ENCODE results near the gene MEGF8.
A peak's percentile ranks its signal among the peaks of the same experiment; 100 is the strongest.

Gene MEGF8

GRCh38 chr19:42420055-42420544 lies 94.7 kb downstream of the MEGF8 start:
- Histone ChIP-seq H3K36me3 (ENCODE audit: insufficient read depth, low read depth, low read length) (no peaks in the 10 kb centered on the region), H3K9ac (ENCODE audit: low read depth, low read length) (no peak overlapping the region), H3K9me3 (ENCODE audit: insufficient read depth, low read depth, low read length) (no peaks in the 10 kb centered on the region), H3K4me1 (ENCODE audit: insufficient read depth, low read length) (no peaks in the 10 kb centered on the region), H3K4me3 (ENCODE audit: low read length) (no peak overlapping the region), H3K27me3 (ENCODE audit: insufficient read depth, low read length) (peaks cover 69% of the 10 kb centered on the region), H3K27ac (ENCODE audit: low read length) (no peak overlapping the region)

GRCh38 chr19:42421101-42421500 lies 95.7 kb downstream of the MEGF8 start:
- no peak overlapping the region for H3K4me3 ChIP-seq (ENCODE audit: low read length)
- no peak overlapping the region for H3K9ac ChIP-seq (ENCODE audit: low read depth, low read length)

GRCh38 chr19:42421591-42422031 lies 96.2 kb downstream of the MEGF8 start:
- H3K4me3 ChIP-seq (ENCODE audit: low read length) = no peak overlapping the region
- no peaks in the 10 kb centered on the region for H3K4me1 ChIP-seq (ENCODE audit: insufficient read depth, low read length)
- H3K9ac ChIP-seq (ENCODE audit: low read depth, low read length) = no peak overlapping the region

More at GRCh38 chr19:42421101-42421500, 95.7 kb downstream of the MEGF8 start:
- Histone ChIP-seq H3K4me1 (ENCODE audit: insufficient read depth, low read length) (no peaks in the 10 kb centered on the region), H3K27ac (ENCODE audit: low read length) (no peak overlapping the region), H3K36me3 (ENCODE audit: insufficient read depth, low read depth, low read length) (no peaks in the 10 kb centered on the region), H3K27me3 (ENCODE audit: insufficient read depth, low read length) (peaks cover 70% of the 10 kb centered on the region), H3K9me3 (ENCODE audit: insufficient read depth, low read depth, low read length) (no peaks in the 10 kb centered on the region)

GRCh38 chr19:42422092-42422900 lies 96.9 kb downstream of the MEGF8 start:
- H3K4me1 ChIP-seq (ENCODE audit: insufficient read depth, low read length) = no peaks in the 10 kb centered on the region
- H3K9ac ChIP-seq (ENCODE audit: low read depth, low read length) = peak overlapping the region; percentile 66; the same call in 1 of the 2 replicates
- peaks cover 77% of the 10 kb centered on the region for H3K27me3 ChIP-seq (ENCODE audit: insufficient read depth, low read length)
- no peaks in the 10 kb centered on the region for H3K36me3 ChIP-seq (ENCODE audit: insufficient read depth, low read depth, low read length)
- no peaks in the 10 kb centered on the region for H3K9me3 ChIP-seq (ENCODE audit: insufficient read depth, low read depth, low read length)
- H3K4me3 ChIP-seq (ENCODE audit: low read length) = peak overlapping the region; percentile 79
- no peak overlapping the region for H3K27ac ChIP-seq (ENCODE audit: low read length)

More at GRCh38 chr19:42421591-42422031, 96.2 kb downstream of the MEGF8 start:
- Histone ChIP-seq H3K9me3 (ENCODE audit: insufficient read depth, low read depth, low read length) (no peaks in the 10 kb centered on the region), H3K27ac (ENCODE audit: low read length) (no peak overlapping the region), H3K27me3 (ENCODE audit: insufficient read depth, low read length) (peaks cover 70% of the 10 kb centered on the region), H3K36me3 (ENCODE audit: insufficient read depth, low read depth, low read length) (no peaks in the 10 kb centered on the region)

GRCh38 chr19:42422901-42423461 lies 97.5 kb downstream of the MEGF8 start:
- Histone ChIP-seq H3K9ac (ENCODE audit: low read depth, low read length) (peak overlapping the region; percentile 66; the same call in 1 of the 2 replicates), H3K36me3 (ENCODE audit: insufficient read depth, low read depth, low read length) (no peaks in the 10 kb centered on the region), H3K4me3 (ENCODE audit: low read length) (peak overlapping the region; percentile 79), H3K27me3 (ENCODE audit: insufficient read depth, low read length) (peaks cover 81% of the 10 kb centered on the region), H3K4me1 (ENCODE audit: insufficient read depth, low read length) (no peaks in the 10 kb centered on the region), H3K9me3 (ENCODE audit: insufficient read depth, low read depth, low read length) (no peaks in the 10 kb centered on the region), H3K27ac (ENCODE audit: low read length) (no peak overlapping the region)

- Histone ChIP-seq H3K4me3 (ENCODE audit: low read length) (peak overlapping the region; percentile 79), H3K9me3 (ENCODE audit: insufficient read depth, low read depth, low read length) (no peaks in the 10 kb centered on the region), H3K27ac (ENCODE audit: low read length) (no peak overlapping the region), H3K27me3 (ENCODE audit: insufficient read depth, low read length) (peaks cover 83% of the 10 kb centered on the region), H3K9ac (ENCODE audit: low read depth, low read length) (peak overlapping the region; percentile 66; the same call in 1 of the 2 replicates), H3K36me3 (ENCODE audit: insufficient read depth, low read depth, low read length) (no peaks in the 10 kb centered on the region), H3K4me1 (ENCODE audit: insufficient read depth, low read length) (no peaks in the 10 kb centered on the region)
Observed at GRCh38 chr19:42423462-42424344, 98.3 kb downstream of the MEGF8 start.

- Histone ChIP-seq H3K9ac (ENCODE audit: low read depth, low read length) (no peak overlapping the region), H3K9me3 (ENCODE audit: insufficient read depth, low read depth, low read length) (no peaks in the 10 kb centered on the region), H3K4me1 (ENCODE audit: insufficient read depth, low read length) (no peaks in the 10 kb centered on the region), H3K27ac (ENCODE audit: low read length) (no peak overlapping the region), H3K27me3 (ENCODE audit: insufficient read depth, low read length) (peaks cover 83% of the 10 kb centered on the region), H3K4me3 (ENCODE audit: low read length) (peak overlapping the region; percentile 79; the same call in 1 of the 2 replicates), H3K36me3 (ENCODE audit: insufficient read depth, low read depth, low read length) (no peaks in the 10 kb centered on the region)
Observed at GRCh38 chr19:42424345-42424707, 98.9 kb downstream of the MEGF8 start.

- Histone ChIP-seq H3K4me3 (ENCODE audit: low read length) (no peak overlapping the region), H3K4me1 (ENCODE audit: insufficient read depth, low read length) (no peaks in the 10 kb centered on the region), H3K9me3 (ENCODE audit: insufficient read depth, low read depth, low read length) (no peaks in the 10 kb centered on the region), H3K27ac (ENCODE audit: low read length) (no peak overlapping the region), H3K36me3 (ENCODE audit: insufficient read depth, low read depth, low read length) (no peaks in the 10 kb centered on the region), H3K9ac (ENCODE audit: low read depth, low read length) (no peak overlapping the region), H3K27me3 (ENCODE audit: insufficient read depth, low read length) (peaks cover 83% of the 10 kb centered on the region)
Observed at GRCh38 chr19:42424712-42425131, 99.3 kb downstream of the MEGF8 start.

- no peak overlapping the region for H3K9ac ChIP-seq (ENCODE audit: low read depth, low read length)
- H3K9me3 ChIP-seq (ENCODE audit: insufficient read depth, low read depth, low read length) = no peaks in the 10 kb centered on the region
- no peaks in the 10 kb centered on the region for H3K36me3 ChIP-seq (ENCODE audit: insufficient read depth, low read depth, low read length)
- no peak overlapping the region for H3K27ac ChIP-seq (ENCODE audit: low read length)
- H3K27me3 ChIP-seq (ENCODE audit: insufficient read depth, low read length) = peaks cover 67% of the 10 kb centered on the region
- no peaks in the 10 kb centered on the region for H3K4me1 ChIP-seq (ENCODE audit: insufficient read depth, low read length)
- H3K4me3 ChIP-seq (ENCODE audit: low read length) = no peak overlapping the region
Observed at GRCh38 chr19:42426643-42427042, 101.2 kb downstream of the MEGF8 start.

GRCh38 chr19:42427313-42427712 lies 101.9 kb downstream of the MEGF8 start, which contains the start of gene LIPE:
TSS of gene LIPE (minus strand) at chr19:42427388. CDS start at chr19:42427149, 239 bp downstream.
- Histone ChIP-seq H3K9ac (ENCODE audit: low read depth, low read length) (no peak within 1 kb of the TSS), H3K4me1 (ENCODE audit: insufficient read depth, low read length) (no peaks in the 10 kb centered on the region), H3K36me3 (ENCODE audit: insufficient read depth, low read depth, low read length) (no peaks in the 10 kb centered on the region), H3K9me3 (ENCODE audit: insufficient read depth, low read depth, low read length) (no peaks in the 10 kb centered on the region), H3K27me3 (ENCODE audit: insufficient read depth, low read length) (peaks cover 60% of the 10 kb centered on the region), H3K4me3 (ENCODE audit: low read length) (no peak within 1 kb of the TSS), H3K27ac (ENCODE audit: low read length) (no peak within 1 kb of the TSS)

Measured in iPS-20b (cell line).